ENCODE measurements around the gene GYS1. TPM values are rescaled to one million over a fixed set of nuclear protein-coding genes. Genes with fewer than 3 reads are reported as not detected.
A peak's percentile ranks its signal among the peaks of the same experiment; 100 is the strongest.
"Not testable (repeated sequence)": the region's sequence is repeated elsewhere in the genome, so short reads cannot be mapped to it uniquely, and the experiment has no call there.

Gene GYS1
- total RNA-seq, 1 donor from 2014 or later = 17.7 TPM

- H3K4me2 ChIP-seq; H3K27ac ChIP-seq; H3K4me3 Mint-ChIP-seq; H4K20me1 ChIP-seq (ENCODE audit: low read depth); DNase-seq (ENCODE audit: low spot score); H3K4me1 ChIP-seq; H3K79me2 ChIP-seq (ENCODE audit: low read depth); H3F3A ChIP-seq (ENCODE audit: low read depth); H3K9me3 Mint-ChIP-seq; H3K9me3 ChIP-seq (ENCODE audit: low read depth); H3K27ac Mint-ChIP-seq; H3K36me3 Mint-ChIP-seq; H3K9ac ChIP-seq; H3K36me3 ChIP-seq; H3K4me3 ChIP-seq; H2AFZ ChIP-seq (replicated peaks): not testable (repeated sequence)
- Mint-ChIP-seq H3K4me1 (peaks cover 17% of the 10 kb centered on the region), H3K27me3 (ENCODE audit: insufficient read depth, low read depth) (peaks cover 17% of the 10 kb centered on the region)
- H3K27me3 ChIP-seq = peaks cover 30% of the 10 kb centered on the region
Observed at GRCh38 chr19:49024233-49024632, 31.1 kb upstream of the GYS1 start, which contains the start of gene CGB3. TSS of gene CGB3 (minus strand) at chr19:49024333. CDS start at chr19:49023971, 362 bp downstream.

GRCh38 chr19:49022116-49022515 is 29.0 kb upstream of the GYS1 start:
- Mint-ChIP-seq H3K9me3 (peaks cover 2% of the 10 kb centered on the region), H3K4me3 (no peak overlapping the region), H3K27ac (no peak overlapping the region), H3K27me3 (ENCODE audit: insufficient read depth, low read depth) (peaks cover 26% of the 10 kb centered on the region), H3K36me3 (no peaks in the 10 kb centered on the region), H3K4me1 (peaks cover 19% of the 10 kb centered on the region)
- TF ChIP-seq EZH2 (IDR thresholded peaks at IDR 0.05) (no peak), EZH2phosphoT487 (IDR thresholded peaks at IDR 0.05) (no peak), CTCF (IDR thresholded peaks at IDR 0.05) (no peak)
- H3K4me2 ChIP-seq = no peak overlapping the region
- H4K20me1 ChIP-seq (ENCODE audit: low read depth) = peaks cover 8% of the 10 kb centered on the region
- H3K4me3 ChIP-seq = no peak overlapping the region
- H3K9ac ChIP-seq = no peak overlapping the region
- peaks cover 12% of the 10 kb centered on the region for H3K4me1 ChIP-seq
- H2AFZ ChIP-seq (replicated peaks) = no peak overlapping the region
- H3K27ac ChIP-seq = no peak overlapping the region
- no peak for DNase-seq (ENCODE audit: low spot score)
- H3F3A ChIP-seq (ENCODE audit: low read depth) = peaks cover 20% of the 10 kb centered on the region
- H3K27me3 ChIP-seq = peaks cover 51% of the 10 kb centered on the region
- H3K9me3 ChIP-seq (ENCODE audit: low read depth) = no peaks in the 10 kb centered on the region
- H3K79me2 ChIP-seq (ENCODE audit: low read depth) = no peaks in the 10 kb centered on the region
- H3K36me3 ChIP-seq = no peaks in the 10 kb centered on the region

DNA sequence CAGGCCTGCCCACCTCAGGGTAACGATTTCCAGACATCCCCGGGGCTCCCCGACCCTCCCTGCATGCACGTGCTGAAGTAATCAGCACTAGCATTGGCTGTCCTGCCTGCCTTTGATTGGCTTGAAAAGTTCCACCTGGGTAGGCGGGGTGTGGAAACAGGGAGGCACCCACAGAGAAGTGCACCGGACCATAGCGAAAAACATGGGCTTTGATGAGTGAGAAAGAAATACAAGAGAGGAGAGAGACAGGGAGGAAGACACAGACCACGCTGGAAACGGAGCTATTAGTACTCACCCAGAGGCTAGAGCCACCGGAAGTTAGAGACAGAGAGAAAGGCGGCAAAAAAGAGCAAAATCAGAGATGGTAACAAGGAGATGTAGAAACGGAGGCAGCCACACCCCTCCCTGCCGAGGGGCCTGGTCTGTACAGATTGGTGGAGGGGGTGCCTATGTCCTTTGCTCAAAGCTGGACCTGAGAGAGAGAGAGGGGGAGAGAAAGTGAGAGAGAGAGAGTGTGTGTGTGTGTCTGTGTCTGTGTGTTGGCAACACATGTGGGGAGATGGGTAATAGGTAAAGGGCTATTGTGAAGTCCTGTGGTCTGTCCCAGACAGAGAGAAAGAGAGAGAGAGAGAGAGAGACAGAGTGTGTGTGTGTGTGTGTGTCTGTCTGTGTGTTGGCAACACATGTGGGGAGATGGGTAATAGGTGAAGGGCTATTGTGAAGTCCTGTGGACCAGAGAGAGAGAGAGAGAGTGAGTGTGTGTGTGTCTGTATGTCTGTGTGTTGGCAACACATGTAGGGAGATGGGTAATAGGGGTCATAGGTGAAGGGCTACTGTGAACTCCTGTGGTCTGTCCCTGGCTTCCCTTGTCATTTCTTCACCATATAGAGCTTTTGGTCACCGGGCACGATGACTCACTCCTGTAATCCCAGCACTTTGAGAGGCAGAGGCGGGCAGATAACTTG is 28.1 kb upstream of the GYS1 start:
- Histone ChIP-seq H3K27ac (no peak overlapping the region), H3K4me1 (peaks cover 12% of the 10 kb centered on the region), H4K20me1 (ENCODE audit: low read depth) (peaks cover 8% of the 10 kb centered on the region), H2AFZ (replicated peaks) (no peak overlapping the region), H3K9ac (no peak overlapping the region), H3K9me3 (ENCODE audit: low read depth) (no peaks in the 10 kb centered on the region), H3F3A (ENCODE audit: low read depth) (peaks cover 21% of the 10 kb centered on the region), H3K36me3 (no peaks in the 10 kb centered on the region), H3K4me3 (no peak overlapping the region), H3K4me2 (no peak overlapping the region), H3K27me3 (peaks cover 52% of the 10 kb centered on the region), H3K79me2 (ENCODE audit: low read depth) (no peaks in the 10 kb centered on the region)
- Mint-ChIP-seq H3K27me3 (ENCODE audit: insufficient read depth, low read depth) (peaks cover 29% of the 10 kb centered on the region), H3K27ac (no peak overlapping the region), H3K4me3 (no peak overlapping the region), H3K9me3 (peaks cover 2% of the 10 kb centered on the region), H3K4me1 (peaks cover 19% of the 10 kb centered on the region), H3K36me3 (no peaks in the 10 kb centered on the region)
- DNase-seq (ENCODE audit: low spot score) = no peak
- TF ChIP-seq CTCF (IDR thresholded peaks at IDR 0.05) (no peak), EZH2 (IDR thresholded peaks at IDR 0.05) (no peak), EZH2phosphoT487 (IDR thresholded peaks at IDR 0.05) (no peak)

- Histone ChIP-seq H3K79me2 (ENCODE audit: low read depth) (no peaks in the 10 kb centered on the region), H3K4me3 (no peak overlapping the region), H3K4me1 (peaks cover 12% of the 10 kb centered on the region), H3K36me3 (no peaks in the 10 kb centered on the region), H3K27ac (no peak overlapping the region), H3K27me3 (peaks cover 52% of the 10 kb centered on the region), H3F3A (ENCODE audit: low read depth) (peaks cover 21% of the 10 kb centered on the region), H3K4me2 (no peak overlapping the region), H4K20me1 (ENCODE audit: low read depth) (peaks cover 8% of the 10 kb centered on the region), H3K9ac (no peak overlapping the region), H3K9me3 (ENCODE audit: low read depth) (no peaks in the 10 kb centered on the region), H2AFZ (replicated peaks) (no peak overlapping the region)
- peaks cover 19% of the 10 kb centered on the region for H3K4me1 Mint-ChIP-seq
- peaks cover 2% of the 10 kb centered on the region for H3K9me3 Mint-ChIP-seq
- peaks cover 29% of the 10 kb centered on the region for H3K27me3 Mint-ChIP-seq (ENCODE audit: insufficient read depth, low read depth)
- no peak for DNase-seq (ENCODE audit: low spot score)
- H3K36me3 Mint-ChIP-seq = peaks cover 2% of the 10 kb centered on the region
- H3K27ac Mint-ChIP-seq = no peak overlapping the region
- no peak for TF ChIP-seq EZH2 (IDR thresholded peaks at IDR 0.05)
- no peak for TF ChIP-seq EZH2phosphoT487 (IDR thresholded peaks at IDR 0.05)
- TF ChIP-seq CTCF (IDR thresholded peaks at IDR 0.05) = no peak
- H3K4me3 Mint-ChIP-seq = peak overlapping the region; percentile 46
Observed at GRCh38 chr19:49020342-49020741, 27.2 kb upstream of the GYS1 start.

All from neural progenitor cell (in vitro differentiated cells).